Activated CD4-positive, alpha-beta T cell treated with anti-CD3 and anti-CD28 coated beads for 48 hours (primary cell): ENCODE measurements around the gene KRT84.
A peak's percentile ranks its signal among the peaks of the same experiment; 100 is the strongest.

Source experiments
- DNase-seq: peaks from one replicate; pipeline ENCODE4 v3.0.0-alpha.2; 2020

Gene KRT84

DNA sequence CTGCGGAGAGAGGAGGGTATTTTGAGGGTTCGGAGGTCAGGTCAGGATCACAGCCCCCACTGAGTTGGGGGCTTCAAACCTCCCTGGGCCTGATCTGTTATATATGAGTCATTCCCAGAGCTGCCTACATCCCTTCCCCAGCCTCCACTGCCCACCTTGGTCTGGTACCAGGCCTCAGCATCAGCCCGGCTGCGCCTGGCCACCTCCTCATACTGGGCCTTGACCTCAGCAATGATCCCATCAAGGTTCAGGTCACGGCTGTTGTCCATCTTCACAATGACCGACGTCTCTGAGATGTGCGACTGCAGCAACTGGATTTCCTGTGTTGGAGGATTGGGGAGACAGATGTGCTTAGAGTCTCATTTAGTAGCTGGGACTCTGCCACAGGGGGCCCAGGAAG, 4.2 kb downstream of the KRT84 start:
- no peak for DNase-seq

DNA sequence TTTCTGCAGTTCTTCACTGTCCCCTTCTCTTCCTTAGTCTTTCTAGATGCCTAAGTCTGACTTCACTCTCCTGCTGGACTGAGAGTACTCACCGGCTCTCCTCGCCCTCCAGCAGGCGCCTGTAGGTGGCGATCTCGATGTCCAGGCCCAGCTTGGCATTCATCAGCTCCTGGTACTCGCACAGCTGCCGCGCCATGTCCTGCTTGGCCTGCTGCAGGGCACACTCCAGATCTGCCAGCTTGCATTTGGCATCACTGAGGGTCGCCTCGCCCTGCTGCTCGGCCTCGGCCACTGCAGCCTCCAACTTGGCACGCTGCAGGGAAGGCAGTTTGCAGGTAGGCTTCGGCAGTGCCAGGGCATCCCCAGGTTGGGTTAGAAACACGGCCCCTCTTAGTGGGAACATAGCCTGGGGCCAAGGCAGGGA, 5.2 kb downstream of the KRT84 start:
- DNase-seq = peak; percentile 39

DNA sequence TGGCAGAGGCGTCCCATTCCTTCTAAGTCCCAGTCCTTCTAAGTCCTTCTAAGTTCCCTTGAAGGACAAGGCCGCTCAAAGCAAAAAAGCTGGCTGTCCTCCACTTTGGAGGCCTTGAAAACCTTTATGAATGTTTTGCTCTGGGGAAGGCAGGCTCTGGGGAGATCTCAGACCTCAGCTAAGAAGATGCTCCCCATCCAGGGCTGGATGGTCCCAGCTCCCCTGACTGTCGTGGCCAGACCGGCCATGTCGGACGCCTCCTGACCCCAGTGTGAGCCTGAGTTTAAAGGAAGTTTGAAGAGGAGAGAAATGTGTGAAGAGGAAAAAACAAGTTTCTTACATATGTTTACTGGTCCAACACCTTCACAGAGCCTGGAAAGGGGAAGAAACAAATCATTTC, 5.9 kb downstream of the KRT84 start:
- DNase-seq = no peak

DNA sequence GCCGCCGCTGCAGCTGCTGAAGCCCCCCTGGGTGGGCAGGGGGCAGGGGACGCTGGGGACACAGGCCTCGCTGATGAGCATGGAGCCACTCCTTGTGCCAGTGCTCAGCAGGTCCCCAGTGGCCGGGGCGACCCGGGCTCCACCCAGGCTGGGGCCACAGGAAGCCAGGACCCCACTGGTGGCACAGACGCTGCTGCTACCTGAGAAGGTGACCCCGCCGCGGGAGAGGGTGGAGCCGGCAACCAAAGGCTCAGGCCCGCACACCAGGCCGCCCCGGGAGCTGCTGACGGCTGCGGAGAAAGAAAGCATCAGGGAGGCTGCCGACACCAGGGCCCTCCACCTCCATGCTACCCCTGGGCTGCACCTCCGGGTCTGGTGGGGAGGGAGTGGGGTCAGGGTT, 7.4 kb downstream of the KRT84 start:
- no peak for DNase-seq

DNA sequence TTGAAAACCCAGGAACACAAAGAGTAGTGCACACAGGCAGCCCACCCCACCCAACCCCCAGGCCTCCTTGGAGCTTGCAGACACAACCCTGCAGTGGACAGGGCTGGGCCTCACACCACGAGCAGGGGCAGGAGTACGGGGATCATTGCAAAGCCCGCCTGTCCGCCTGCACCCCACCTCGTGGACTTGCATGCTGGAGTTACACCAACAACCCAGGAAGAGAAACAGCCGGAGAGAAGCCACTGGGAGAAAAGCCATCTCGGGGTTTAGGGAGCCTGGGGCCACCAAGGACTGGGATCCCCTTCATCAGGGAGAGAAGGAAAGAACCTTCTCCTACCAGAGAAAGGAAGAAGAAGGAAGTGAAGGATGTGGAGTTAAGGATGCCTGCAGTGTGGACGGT, 8.2 kb downstream of the KRT84 start:
- no peak for DNase-seq

DNA sequence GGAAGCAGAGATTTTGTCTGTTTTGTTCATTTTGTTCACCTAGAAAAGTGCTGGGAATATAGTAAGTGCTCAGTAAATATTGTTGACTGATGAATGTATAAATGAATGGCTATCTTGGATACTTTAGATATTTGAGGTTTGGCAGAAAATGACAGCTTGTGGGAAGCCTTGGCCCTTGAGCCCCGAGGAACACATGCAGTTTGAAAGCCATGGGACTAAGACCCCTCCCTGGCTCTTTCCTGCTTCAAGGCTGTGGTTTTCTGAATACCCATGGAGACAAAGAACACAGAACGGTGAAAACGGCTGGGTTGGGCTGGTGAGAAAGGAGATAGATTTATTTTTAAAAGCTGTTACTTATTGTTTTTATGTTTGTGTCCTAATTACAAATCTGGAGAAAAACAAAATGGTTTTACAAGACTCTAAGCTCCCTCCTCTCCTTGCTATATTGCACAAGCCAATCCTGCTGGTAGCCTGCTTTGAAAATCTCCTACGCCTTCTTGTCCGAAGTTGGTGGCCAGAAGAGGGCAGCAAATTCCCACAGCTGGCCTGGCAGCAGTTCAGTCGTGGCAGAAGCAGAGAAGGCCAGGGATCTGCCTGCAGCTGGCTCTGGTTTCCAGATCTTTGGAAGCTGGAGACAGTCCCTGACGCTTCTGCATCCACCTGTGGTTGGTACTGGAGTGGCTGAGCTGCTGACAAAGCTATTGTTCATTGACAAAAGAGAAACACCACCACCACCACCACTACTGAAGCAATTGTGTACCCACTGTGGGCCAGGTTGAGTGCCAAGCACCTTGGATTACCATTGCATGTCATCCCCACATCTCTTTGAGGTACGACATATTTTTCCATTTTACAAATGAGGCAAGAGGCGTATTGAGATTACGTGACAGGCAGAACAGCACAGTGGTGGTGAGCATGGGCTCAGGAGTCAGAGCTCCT, 13.0 kb downstream of the KRT84 start:
- DNase-seq = peak; percentile 67

DNA sequence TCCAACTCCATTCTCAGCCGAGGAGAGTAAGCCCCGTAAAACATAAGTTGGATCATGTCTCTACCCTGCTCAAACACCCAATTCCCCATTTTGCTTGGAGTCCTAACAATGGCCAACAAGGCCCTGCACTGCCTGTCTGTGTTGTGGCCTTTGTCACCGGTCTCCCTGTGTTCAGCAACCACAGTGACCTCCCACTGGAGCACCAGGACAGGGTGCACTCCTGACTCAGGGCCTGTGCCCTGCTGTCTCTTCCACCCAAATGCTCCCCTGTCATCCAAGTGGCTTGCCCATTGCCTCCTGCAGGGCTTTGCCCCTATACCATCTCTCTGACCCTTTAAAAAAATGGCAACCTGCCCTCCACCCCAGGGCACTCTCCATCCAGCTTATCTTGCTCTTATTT, 13.7 kb downstream of the KRT84 start:
- DNase-seq = no peak

DNA sequence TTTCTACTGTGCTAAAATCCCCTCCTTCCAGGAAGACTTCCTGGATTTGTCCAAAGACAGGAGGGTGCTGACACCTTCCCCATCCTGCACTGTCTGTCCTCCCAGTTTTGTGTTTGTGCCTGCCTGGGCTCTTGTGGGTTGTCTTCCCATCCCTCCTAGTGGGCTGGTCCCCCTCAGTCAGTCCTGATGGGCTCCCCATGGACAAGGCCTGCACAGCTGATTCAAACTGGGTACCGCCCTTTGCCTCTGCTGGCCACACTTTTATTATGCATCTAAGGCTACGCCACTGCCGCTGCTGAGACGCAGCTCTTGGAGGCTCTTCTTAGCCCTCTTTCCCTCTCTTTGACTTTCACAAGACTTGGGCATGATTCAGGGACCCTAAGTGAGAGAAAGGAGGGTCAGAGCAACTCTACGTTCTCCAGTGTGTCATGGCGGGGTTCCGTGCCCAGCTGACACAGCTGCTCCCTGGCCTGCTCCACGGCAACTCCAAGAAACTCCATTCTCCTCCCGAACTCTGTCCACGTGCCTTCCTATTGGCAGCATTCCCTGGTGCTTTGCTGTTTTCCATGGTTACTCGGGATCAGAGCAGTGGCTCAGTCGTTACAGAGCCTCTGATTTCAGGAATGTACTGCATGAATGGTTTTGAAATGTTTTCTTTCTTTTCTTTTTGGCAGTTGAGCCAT, 14.4 kb downstream of the KRT84 start:
- DNase-seq = no peak

DNA sequence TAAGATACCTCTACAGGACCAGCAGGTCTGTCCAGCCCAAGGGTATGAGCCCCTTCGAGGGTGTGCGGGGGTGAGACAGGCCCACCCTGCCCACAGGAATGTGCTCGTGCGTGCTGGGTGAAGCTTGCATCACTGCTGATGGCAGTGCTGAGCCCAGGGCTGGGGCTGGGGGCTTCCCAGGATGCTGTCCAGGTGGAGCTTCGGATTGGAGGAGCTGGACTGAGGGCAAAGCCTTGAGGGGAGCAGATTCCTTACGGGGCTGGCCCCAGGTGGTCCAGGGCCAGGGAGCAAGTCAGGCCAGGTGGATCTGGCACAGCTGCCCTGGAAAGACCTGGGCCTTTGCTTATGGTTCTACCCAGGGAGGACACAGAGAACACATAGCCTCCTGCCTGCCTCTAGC, 15.6 kb downstream of the KRT84 start:
- no peak for DNase-seq

DNA sequence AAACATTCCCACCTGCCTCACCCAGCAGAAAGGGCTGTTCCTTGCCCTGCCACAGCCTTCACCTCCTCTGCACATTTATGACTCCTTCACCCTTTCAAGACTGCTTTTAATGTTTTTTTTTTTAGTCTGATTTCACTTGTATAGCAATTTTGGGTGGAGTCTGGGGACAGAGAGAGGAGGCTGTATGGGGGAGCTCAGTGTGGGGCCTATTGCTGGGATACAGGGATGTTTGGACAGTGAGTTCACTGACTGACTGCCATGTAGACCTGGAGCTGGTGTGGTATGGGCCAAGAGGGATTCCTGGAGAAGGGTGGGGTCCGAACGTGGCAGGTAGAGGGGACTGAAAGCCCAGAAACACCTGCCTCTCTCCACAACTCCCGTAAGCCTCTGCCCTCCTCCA, 16.2 kb downstream of the KRT84 start:
- no peak for DNase-seq

DNA sequence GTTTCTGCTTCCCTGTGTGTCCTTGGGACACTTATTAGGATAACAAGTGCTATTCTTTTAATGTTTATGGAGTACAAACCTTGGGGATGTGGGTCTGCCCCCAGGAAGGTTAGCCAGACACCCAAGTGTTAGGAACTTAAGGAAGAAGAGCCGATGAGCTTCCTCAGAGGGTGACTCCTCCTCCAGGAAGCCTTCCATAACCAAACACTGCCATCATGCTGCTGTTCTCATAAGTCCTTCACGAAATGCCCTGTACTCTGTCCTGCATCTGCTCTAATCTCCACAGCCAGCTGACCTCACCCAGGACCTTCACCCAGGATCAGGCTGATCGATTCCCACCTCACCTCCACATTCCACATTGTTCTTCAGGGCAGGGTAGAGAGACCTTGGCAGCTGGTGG, 16.9 kb downstream of the KRT84 start:
- no peak for DNase-seq

DNA sequence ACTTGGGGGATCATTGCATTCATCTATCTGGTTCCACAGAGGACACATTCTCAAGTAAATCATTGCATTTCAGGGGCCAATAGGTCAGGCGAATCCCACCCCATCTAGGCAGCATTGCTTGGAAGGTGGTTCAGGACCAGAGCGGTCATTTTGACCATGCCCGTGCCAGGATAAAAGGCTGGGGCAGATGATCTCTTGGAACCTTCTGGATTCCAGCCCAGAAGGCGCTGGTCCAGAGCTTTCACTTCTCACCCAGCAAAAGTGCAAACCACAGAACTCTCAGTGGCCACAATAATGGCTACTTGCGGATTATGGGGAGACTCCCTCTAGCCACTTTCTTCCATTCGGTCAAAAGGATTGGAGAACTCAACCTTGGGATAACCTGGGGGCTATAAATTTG, 17.6 kb downstream of the KRT84 start:
- DNase-seq = no peak

DNA sequence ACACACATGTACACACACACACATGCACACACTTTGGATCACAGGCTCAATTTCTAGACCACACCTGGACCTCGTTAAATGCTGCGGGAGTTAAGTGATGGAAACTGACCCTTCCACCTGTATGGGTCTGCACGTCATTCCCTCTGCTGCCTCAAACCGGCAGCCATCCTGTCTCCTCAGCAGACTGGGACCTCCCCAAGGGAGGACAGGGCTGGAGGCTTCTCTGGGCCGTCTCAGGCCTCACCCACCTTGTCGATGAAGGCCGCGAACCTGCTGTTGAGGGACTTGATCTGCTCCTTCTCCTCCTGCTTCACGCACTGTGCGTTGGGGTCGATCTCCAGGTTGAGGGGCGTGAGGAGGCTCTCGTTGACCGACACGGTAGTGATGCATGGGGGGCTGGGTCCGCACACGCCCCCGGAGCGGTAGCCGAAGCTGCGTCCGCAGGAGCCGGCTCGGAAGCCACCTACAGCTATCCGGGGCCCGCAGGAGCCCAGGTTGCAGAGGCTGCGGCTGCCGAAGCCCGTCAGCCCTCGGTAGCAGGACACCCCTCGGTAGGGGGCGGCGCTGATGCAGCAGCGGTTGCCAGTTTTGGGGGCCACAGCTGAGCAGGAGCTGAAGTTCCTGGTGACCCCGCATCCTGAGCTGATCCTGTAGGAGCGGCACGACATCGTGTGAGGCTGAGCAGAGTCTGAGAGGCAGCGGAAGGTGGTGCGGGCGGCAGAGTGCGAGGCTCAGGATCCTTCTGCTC, 18.5 kb downstream of the KRT84 start, which contains the start of gene KRT85:
Gene KRT85, minus strand, starts transcription at position 744 of the 748 bp plus-strand sequence. Its CDS starts 76 bp downstream, at position 668.
- DNase-seq = no peak

DNA sequence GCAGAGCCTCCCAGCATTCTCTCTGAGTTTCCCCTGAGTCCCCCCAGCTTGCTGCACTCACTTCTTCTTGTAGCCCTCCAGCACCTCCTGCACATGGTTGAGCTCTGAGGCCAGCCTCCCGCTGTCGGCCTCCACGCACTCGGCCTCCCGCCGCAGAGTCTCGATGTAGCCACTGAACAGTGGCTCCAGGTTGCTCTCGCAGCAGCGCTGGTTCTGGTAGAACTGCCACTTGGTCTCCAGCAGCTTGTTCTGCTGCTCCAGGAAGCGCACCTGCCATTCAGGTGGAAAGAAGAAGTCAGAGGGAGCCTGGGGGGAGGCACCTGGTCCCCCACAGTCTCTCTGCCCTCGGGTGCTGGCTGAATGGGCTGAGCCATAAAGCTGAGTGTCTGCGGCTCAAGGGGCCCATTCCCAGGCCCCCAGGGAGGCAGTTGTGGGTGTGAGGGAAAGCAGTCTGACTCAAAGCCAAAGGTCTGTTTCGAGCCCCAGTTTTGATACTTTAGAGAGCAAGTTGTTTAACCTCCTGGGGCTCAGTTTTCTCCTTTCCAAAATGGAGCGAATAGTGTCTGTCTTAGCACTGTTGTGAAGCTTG, 20.5 kb downstream of the KRT84 start:
- DNase-seq = no peak

DNA sequence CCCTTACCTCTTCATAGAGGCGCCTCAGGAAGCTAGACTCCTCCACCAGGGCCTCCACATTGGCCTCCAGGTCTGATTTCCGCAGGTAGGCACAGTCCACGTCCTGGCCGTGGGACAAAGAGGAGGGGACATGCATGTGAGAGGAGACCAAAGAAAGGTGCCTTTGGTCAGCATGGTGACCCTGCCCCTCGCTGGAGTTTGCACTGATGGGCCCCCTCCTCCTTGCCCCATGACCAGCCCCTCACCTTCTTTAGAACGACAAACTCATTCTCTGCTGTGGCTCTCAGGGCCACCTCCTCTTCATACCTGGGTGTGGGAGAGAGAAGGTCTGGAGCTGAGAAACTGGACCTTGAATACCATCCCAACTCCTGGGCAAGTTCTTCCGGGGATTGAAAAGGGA, 21.4 kb downstream of the KRT84 start:
- no peak for DNase-seq

DNA sequence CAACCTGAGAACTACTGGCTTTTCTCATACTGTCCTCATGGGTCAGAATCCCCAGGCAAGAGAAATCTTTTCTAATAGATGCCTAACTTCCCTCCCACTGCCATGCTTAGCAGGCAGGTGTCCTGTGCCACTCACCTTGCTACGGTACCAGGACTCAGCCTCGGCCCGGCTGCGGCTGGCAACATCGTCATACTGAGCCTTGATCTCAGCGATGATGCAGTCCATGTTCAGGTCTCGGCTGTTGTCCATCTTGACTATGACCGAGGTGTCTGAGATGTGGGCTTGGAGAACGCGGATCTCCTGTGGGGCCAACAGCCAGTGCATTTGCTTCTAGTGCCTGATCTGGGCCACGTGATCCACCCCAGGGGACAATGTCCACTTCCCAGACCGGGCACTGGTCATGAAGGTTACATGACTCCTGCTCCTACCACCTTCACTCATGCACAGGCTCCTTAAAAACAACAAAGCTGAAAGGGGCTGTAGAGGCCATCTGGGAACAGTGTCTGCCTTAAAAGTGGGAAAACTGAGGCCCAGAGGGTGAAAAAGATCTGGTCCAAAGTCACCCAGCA, 22.3 kb downstream of the KRT84 start:
- no peak for DNase-seq

DNA sequence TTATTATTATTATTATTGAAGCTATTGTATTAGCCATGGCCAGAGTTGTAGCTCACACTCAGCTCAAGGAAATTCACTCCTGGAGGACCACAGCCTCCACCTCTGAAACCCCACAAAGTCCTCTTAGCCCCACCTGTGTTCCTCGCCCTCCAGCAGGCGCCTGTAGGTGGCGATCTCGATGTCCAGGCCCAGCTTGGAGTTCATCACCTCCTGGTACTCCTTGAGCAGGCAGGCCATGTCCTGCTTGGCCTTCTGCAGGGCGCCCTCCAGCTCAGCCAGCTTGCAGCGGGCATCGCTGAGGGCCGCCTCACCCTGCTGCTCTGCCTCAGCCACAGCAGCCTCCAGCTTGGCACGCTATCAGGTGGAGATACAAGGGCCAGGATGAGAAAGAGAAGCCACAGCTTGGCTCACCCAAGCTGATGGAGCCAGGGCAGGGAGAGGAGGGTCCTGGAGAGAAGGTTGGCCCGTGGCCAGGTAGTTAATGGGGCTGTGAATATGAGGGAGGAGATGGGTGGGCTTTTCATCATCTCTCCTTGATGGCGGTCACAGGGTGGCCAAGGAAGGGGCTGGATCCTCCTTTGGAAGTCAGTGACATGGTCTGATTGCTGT, 23.2 kb downstream of the KRT84 start:
- peak; percentile 38 for DNase-seq

DNA sequence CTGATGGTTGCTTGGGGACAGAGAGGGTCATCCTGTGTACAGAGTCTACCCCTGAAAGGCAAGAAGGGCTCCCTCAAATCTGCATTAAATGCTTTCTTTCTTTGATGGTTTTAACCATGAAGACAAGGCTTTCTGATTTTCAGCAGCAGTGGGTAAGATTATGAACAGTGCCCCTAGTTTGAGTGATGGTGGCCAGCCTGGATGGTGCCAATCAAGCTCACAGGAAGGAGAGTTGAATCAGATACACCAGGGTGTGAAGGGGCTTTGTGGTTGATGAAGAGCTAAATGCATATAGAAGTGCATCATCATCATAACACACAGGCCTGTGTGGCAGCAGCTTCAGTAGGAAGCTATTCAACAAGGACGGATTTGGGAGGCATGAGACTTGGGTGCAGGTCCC, 23.9 kb downstream of the KRT84 start:
- DNase-seq = no peak

DNA sequence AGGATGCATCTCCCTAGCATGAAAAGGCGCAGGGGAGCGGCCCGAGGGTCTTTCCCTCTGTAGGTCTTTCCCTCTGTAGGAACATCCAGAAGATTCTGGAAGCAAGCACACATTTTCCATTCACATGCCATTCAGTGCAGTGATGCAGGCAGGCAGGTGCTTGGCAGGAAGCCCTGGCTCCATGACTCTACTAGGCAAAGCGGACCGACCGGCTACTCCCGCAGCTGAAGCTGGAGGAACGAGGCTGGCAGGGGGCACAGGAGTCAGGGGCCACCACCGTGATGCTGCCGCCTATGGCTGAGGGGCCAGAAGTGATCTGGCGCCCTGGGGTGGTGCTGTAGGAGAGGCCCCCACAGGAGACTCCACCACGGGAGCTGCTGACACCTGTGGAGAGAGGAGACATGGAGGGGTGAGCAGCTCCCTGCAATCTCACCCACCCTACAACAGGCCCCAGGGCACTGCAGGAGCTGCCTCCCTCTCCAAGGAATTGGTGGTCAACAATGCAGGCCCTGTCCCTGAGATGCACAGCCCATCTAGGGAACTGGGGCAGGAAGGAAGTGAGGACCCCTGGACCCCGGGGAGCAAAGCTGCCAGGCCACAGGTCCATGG, 24.7 kb downstream of the KRT84 start:
- DNase-seq = no peak

DNA sequence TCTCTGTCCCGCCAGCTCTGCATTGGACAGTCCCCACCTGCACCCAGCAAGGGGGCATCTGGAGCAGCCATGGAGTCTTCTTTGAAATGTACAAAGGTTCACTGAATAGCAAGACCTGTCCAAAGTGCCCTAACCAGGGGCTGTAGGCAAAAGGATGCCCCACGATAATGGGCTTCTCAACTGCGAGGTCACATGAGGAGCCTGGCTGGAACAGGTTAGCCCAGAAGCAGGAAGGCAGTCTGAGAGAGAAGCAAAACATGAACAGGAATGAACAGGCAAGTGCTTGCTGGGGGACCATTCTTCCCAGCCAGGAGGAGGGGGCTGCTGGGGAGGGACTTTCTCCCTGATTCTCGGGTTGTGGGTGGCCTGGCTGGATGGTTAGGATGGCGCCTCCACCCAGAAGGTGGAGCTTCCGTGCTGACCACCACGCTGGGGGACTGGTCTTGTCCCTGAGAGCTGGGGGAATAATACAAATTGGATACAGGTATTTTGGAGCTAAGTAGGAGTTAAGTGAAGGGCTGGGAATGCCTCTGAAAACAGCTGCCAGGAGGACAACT, 25.3 kb downstream of the KRT84 start:
- no peak for DNase-seq

DNA sequence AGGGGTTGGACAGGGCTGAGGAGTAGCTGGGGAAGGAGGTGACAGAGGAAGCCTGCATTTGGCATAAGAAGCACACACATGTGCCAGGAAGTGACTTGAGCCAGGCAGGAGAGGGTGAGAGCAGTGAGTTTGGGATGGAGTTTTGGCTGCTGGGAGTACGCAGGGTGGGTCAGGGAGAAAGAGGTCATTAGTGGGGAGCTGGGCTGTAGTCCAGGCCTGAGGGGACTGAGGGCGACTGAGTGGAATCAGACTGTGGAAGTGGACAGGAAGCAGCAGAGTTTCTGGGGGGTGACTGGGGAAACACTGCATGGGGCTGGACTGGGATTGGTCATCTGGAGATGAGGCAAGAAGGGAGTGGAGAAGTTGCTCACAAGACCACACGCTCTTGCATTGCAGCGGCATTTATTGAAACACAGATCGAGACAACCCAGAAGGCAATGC, 25.8 kb downstream of the KRT84 start:
- DNase-seq = no peak
